ENCODE results near the gene DEFB113.

Gene DEFB113

GRCh38 chr6:49978332-49979226, 9.2 kb upstream of the DEFB113 start:
- no peak for DNase-seq (ENCODE audit: low read depth)
- H3K4me3 ChIP-seq (ENCODE audit: low read depth, low read length): no peak overlapping the region
- no peak for TF ChIP-seq CTCF (IDR thresholded peaks at IDR 0.05; ENCODE audit: low read depth, low read length)
- TF ChIP-seq MYC (IDR thresholded peaks at IDR 0.05; ENCODE audit: low read depth, low read length): no peak
- TF ChIP-seq POLR2A (IDR thresholded peaks at IDR 0.05; ENCODE audit: extremely low read depth, insufficient read length): no peak
- TF ChIP-seq MAX (IDR thresholded peaks at IDR 0.05; ENCODE audit: low read depth, low read length): no peak

- no peak for DNase-seq (ENCODE audit: low read depth)
- H3K4me3 ChIP-seq (ENCODE audit: low read depth, low read length): no peak overlapping the region
- TF ChIP-seq POLR2A (IDR thresholded peaks at IDR 0.05; ENCODE audit: extremely low read depth, insufficient read length): no peak
- TF ChIP-seq MYC (IDR thresholded peaks at IDR 0.05; ENCODE audit: low read depth, low read length): no peak
- TF ChIP-seq MAX (IDR thresholded peaks at IDR 0.05; ENCODE audit: low read depth, low read length): no peak
- no peak for TF ChIP-seq CTCF (IDR thresholded peaks at IDR 0.05; ENCODE audit: low read depth, low read length)
Observed at GRCh38 chr6:49966823-49967222, 2.6 kb downstream of the DEFB113 start.

GRCh38 chr6:49966334-49966733, 3.1 kb downstream of the DEFB113 start:
- TF ChIP-seq POLR2A (IDR thresholded peaks at IDR 0.05; ENCODE audit: extremely low read depth, insufficient read length): no peak
- no peak for TF ChIP-seq CTCF (IDR thresholded peaks at IDR 0.05; ENCODE audit: low read depth, low read length)
- TF ChIP-seq MYC (IDR thresholded peaks at IDR 0.05; ENCODE audit: low read depth, low read length): no peak
- no peak for TF ChIP-seq MAX (IDR thresholded peaks at IDR 0.05; ENCODE audit: low read depth, low read length)
- no peak for DNase-seq (ENCODE audit: low read depth)
- no peak overlapping the region for H3K4me3 ChIP-seq (ENCODE audit: low read depth, low read length)

GRCh38 chr6:49964064-49964463, 5.4 kb downstream of the DEFB113 start, which contains the start of gene DEFB114:
DEFB114 (minus strand) TSS chr6:49964164; CDS start chr6:49964105, 59 bp downstream.
- no peak for DNase-seq (ENCODE audit: low read depth)
- TF ChIP-seq MYC (IDR thresholded peaks at IDR 0.05; ENCODE audit: low read depth, low read length) (no peak), POLR2A (IDR thresholded peaks at IDR 0.05; ENCODE audit: extremely low read depth, insufficient read length) (no peak), CTCF (IDR thresholded peaks at IDR 0.05; ENCODE audit: low read depth, low read length) (no peak), MAX (IDR thresholded peaks at IDR 0.05; ENCODE audit: low read depth, low read length) (no peak)
- H3K4me3 ChIP-seq (ENCODE audit: low read depth, low read length): no peak within 1 kb of the TSS

- DNase-seq (ENCODE audit: low read depth): no peak
- no peak overlapping the region for H3K4me3 ChIP-seq (ENCODE audit: low read depth, low read length)
- TF ChIP-seq MAX (IDR thresholded peaks at IDR 0.05; ENCODE audit: low read depth, low read length) (no peak), POLR2A (IDR thresholded peaks at IDR 0.05; ENCODE audit: extremely low read depth, insufficient read length) (no peak), CTCF (IDR thresholded peaks at IDR 0.05; ENCODE audit: low read depth, low read length) (no peak), MYC (IDR thresholded peaks at IDR 0.05; ENCODE audit: low read depth, low read length) (no peak)
Observed at GRCh38 chr6:49958180-49958579, 11.2 kb downstream of the DEFB113 start.

Data from NB4 (cell line).